ENCODE results near the gene ZCCHC13.
"Not testable (repeated sequence)": the region's sequence is repeated elsewhere in the genome, so short reads cannot be mapped to it uniquely, and the experiment has no call there.

Gene ZCCHC13

GRCh38 chrX:74321191-74321590 is 17.2 kb downstream of the ZCCHC13 start:
- in situ Hi-C loops (cut with MboI; ENCODE audit: low sequenced_read_pairs): no loop called here

GRCh38 chrX:74324131-74324530 is 20.2 kb downstream of the ZCCHC13 start:
- in situ Hi-C loops (cut with MboI; ENCODE audit: low sequenced_read_pairs): no loop called here

GRCh38 chrX:74325130-74326059 is 21.4 kb downstream of the ZCCHC13 start:
- in situ Hi-C loops (cut with MboI; ENCODE audit: low sequenced_read_pairs): no loop called here

GRCh38 chrX:74338852-74339251 is 34.9 kb downstream of the ZCCHC13 start:
- in situ Hi-C loops (cut with MboI; ENCODE audit: low sequenced_read_pairs): no loop called here

GRCh38 chrX:74340051-74340450 is 36.1 kb downstream of the ZCCHC13 start:
- in situ Hi-C loops (cut with MboI; ENCODE audit: low sequenced_read_pairs): no loop called here

- in situ Hi-C loops (cut with MboI; ENCODE audit: low sequenced_read_pairs): not testable (repeated sequence)
Measured at GRCh38 chrX:74342211-74342610, 38.2 kb downstream of the ZCCHC13 start.

- in situ Hi-C loops (cut with MboI; ENCODE audit: low sequenced_read_pairs): no loop called here
Measured at GRCh38 chrX:74343343-74344279, 39.6 kb downstream of the ZCCHC13 start.

- in situ Hi-C loops (cut with MboI; ENCODE audit: low sequenced_read_pairs): no loop called here
Measured at GRCh38 chrX:74344280-74344622, 40.3 kb downstream of the ZCCHC13 start.

- in situ Hi-C loops (cut with MboI; ENCODE audit: low sequenced_read_pairs): no loop called here
Measured at GRCh38 chrX:74346088-74346487, 42.1 kb downstream of the ZCCHC13 start.

- in situ Hi-C loops (cut with MboI; ENCODE audit: low sequenced_read_pairs): no loop called here
Measured at GRCh38 chrX:74349387-74349786, 45.4 kb downstream of the ZCCHC13 start.

GRCh38 chrX:74351760-74352159 is 47.8 kb downstream of the ZCCHC13 start:
- in situ Hi-C loops (cut with MboI; ENCODE audit: low sequenced_read_pairs): no loop called here

- in situ Hi-C loops (cut with MboI; ENCODE audit: low sequenced_read_pairs): no loop called here
Measured at GRCh38 chrX:74353984-74354383, 50.0 kb downstream of the ZCCHC13 start.

Data from hTERT RPE-1 (cell line).